Ramos (cell line): ENCODE results near the gene SPATA46.

Experiments used
- in situ Hi-C: fragments of 300-500 bp; cut with MboI; formaldehyde crosslinking; loops from one replicate; pipeline ENCODE4 v1.14.3; 2022; ENCODE audit warnings: low sequenced_read_pairs; ENCODE audit not compliant: unreplicated experiment

SPATA46 gene

GRCh38 chr1:162396201-162396906, 19.7 kb upstream of the SPATA46 start:
- in situ Hi-C loops: no loop called here

GRCh38 chr1:162391790-162392563, 15.3 kb upstream of the SPATA46 start:
- in situ Hi-C loops: no loop called here

- in situ Hi-C loops: no loop called here
These were observed 13.9 kb upstream of the SPATA46 start for GRCh38 chr1:162390396-162391185.

GRCh38 chr1:162389971-162390370, 13.3 kb upstream of the SPATA46 start:
- in situ Hi-C loops: no loop called here

DNA sequence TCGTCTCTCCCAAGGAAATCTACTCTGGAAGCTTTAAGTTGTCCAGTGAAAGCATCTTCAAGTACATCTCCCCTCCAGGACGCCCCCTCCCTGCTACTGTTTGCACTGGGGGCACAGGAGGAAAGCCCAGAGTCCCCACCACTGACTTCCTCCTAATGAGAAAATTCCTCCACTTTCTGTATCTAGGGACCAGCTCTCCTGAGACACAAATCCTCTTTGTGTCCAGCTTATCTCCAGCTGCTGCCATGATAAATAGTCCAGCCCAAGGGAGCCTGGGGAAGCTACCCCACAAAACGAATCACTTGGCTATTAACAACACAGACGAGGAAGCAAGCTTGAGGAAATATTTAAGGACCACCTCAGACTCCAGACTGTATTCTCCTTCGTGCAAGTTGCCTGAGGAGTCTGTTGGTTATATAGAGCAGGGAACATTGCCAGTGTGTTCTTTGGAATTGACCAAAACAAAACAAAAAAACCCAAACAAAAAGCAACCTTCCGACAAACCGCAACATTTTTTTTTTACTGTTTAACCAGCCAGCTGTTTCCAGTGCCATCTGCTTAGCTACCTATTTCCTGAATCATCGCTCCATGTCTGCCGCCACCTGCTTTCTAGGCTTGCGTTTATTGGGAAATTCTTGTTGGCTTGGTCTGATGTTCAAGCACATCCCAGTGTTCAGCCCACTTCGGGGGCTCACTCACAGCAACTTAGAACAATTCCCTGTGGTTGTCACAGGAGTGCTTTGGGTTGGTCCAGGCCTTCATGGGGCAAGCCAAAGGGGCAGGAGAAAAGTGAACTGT, 12.6 kb upstream of the SPATA46 start:
- in situ Hi-C loops: no loop called here

GRCh38 chr1:162388615-162389014, 12.0 kb upstream of the SPATA46 start:
- in situ Hi-C loops: no loop called here

GRCh38 chr1:162388083-162388594, 11.5 kb upstream of the SPATA46 start:
- in situ Hi-C loops: no loop called here

- in situ Hi-C loops: no loop called here
These were observed 10.8 kb upstream of the SPATA46 start for GRCh38 chr1:162387226-162388082.

GRCh38 chr1:162386292-162387225, 9.9 kb upstream of the SPATA46 start:
- in situ Hi-C loops: no loop called here

DNA sequence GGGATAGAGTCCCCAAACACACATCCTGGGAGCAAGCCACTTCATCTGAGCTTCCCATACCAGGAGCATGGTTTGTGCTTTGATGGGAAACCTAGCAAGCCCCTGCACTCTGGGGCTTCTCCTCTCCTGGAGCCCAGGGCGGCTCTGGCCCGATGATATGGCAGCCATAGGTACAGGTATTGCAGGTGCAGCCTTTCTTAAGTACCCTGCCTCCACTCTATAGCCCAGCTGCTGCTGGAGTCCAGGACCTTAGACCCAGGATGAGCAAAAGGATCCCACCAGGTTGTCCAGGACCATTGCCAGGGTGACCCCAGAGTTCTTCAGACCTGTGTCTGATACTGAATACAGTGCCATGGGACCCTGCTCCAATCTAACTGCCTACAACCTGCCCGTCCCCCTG, 9.0 kb upstream of the SPATA46 start:
- in situ Hi-C loops: no loop called here

DNA sequence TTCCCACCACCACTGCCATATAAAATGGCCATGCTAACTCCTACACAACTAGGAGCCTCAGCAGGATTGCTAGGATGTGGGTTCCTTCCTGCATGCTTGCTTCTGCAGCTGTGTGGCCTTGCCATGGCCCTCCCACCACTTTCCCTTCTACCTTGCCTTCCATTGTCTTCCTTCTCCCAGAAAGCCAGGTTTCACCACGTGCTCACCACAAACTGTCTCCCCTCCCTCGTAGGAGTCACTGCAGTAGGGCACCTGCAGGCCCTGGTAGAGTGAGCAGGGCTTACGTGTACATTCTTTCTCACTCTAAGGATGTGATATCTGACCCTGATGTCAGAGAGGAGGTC, 8.6 kb upstream of the SPATA46 start:
- in situ Hi-C loops: no loop called here

GRCh38 chr1:162384601-162385279, 8.1 kb upstream of the SPATA46 start:
- in situ Hi-C loops: no loop called here

GRCh38 chr1:162384116-162384515, 7.5 kb upstream of the SPATA46 start:
- in situ Hi-C loops: no loop called here

DNA sequence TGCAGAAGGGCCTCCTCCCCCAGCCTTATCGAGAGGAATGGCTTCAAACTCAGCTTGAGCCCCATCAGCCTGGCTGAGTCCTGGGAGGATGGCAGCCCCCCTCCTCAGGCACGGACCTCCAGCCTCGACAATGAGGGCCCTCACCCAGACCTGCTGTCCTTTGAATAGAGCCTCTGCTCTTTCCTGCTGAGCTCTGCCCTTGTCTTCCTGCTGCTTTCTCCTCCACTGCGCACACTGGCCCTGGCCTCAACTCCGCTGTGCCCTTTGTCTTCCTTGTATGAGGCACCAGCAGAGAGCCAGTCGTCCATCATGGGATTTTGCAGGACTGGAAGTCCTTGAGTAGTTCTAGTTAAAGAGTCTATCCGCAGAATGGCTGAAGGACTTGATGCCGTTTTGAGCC, 6.9 kb upstream of the SPATA46 start:
- in situ Hi-C loops: no loop called here

DNA sequence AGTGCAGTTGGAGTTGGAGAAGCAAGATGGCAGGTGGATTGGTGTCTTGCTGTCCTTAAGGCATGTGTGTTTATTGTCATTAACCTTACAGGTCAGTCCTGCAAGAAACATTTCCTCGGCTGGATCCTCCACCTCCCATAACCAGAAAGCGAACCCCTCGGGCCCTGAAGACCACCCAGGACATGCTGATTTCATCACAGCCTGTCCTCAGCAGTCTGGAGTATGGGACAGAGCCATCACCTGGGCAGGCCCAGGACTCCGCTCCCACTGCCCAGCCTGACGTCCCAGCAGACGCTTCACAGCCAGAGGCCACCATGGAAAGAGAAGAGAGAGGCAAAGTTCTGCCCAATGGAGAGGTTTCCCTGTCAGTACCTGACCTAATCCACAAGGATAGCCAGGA, 6.4 kb upstream of the SPATA46 start:
- in situ Hi-C loops: no loop called here

GRCh38 chr1:162381941-162382750, 5.5 kb upstream of the SPATA46 start:
- in situ Hi-C loops: no loop called here

- in situ Hi-C loops: no loop called here
These were observed 4.7 kb upstream of the SPATA46 start, which contains the start of gene C1orf226 for GRCh38 chr1:162381383-162381782. C1orf226 (plus strand) TSS chr1:162381728; CDS start chr1:162381902, 174 bp downstream.
